ENCODE results near the gene VGLL4. TPM values are rescaled to one million over a fixed set of nuclear protein-coding genes. Genes with fewer than 3 reads are reported as not detected.

Gene VGLL4
- polyA plus RNA-seq, 1 donor (not counting 4 experiments of a cell fraction or from before 2014, with no cell fraction given): 32.6 TPM

GRCh38 chr3:11604139-11604892, 39.4 kb downstream of the VGLL4 start:
- Histone ChIP-seq H3K36me3 (ENCODE audit: control insufficient read depth in 2 of 2, extremely low read depth in 1 of 2, insufficient read depth in 2 of 2, low read length in 2 of 2) (peaks cover 3% of the 10 kb centered on the region in 2 experiments), H3K4me1 (ENCODE audit: control insufficient read depth, extremely low read depth, insufficient read depth, low read length) (peaks cover 41% of the 10 kb centered on the region), H3K4me3 (ENCODE audit: control insufficient read depth in 2 of 3, extremely low read depth in 1 of 3, insufficient read depth in 2 of 3, low read depth in 1 of 3, low read length in 3 of 3) (no peak overlapping the region), H4K20me1 (ENCODE audit: control insufficient read depth, extremely low read depth, insufficient read depth, low read length) (no peaks in the 10 kb centered on the region), H3K79me2 (ENCODE audit: control insufficient read depth, insufficient read depth, low read length) (peaks cover 52% of the 10 kb centered on the region), H3K27ac (ENCODE audit: control insufficient read depth, insufficient read depth, low read length) (no peak overlapping the region), H3K9me1 (ENCODE audit: control insufficient read depth, extremely low read depth, insufficient read depth, low read length) (peaks cover 3% of the 10 kb centered on the region), H2AFZ (ENCODE audit: control insufficient read depth, low read length) (no peak overlapping the region), H3K4me2 (ENCODE audit: control insufficient read depth, extremely low read depth, insufficient read depth, low read depth, low read length) (no peak overlapping the region), H3K9ac (ENCODE audit: control insufficient read depth, extremely low read depth, insufficient read depth, low read length) (no peak overlapping the region), H3K9me3 (ENCODE audit: control insufficient read depth, low read depth, low read length) (no peaks in the 10 kb centered on the region), H3K27me3 (ENCODE audit: control insufficient read depth, extremely low read depth, insufficient read depth, low read length) (no peaks in the 10 kb centered on the region)
- TF ChIP-seq CTCF (optimal IDR thresholded peaks at IDR 0.05 in 1 of 3, IDR thresholded peaks at IDR 0.05 in 1 of 3, conservative IDR thresholded peaks at IDR 0.05 in 1 of 3; ENCODE audit: extremely low read depth in 1 of 3, insufficient read depth in 2 of 3, low read length in 3 of 3) (no peak), EZH2 (IDR thresholded peaks at IDR 0.05; ENCODE audit: low read length) (no peak)
- FAIRE-seq (no peak), DNase-seq (ENCODE audit: low read depth, low spot score) (no peak)
- dilution Hi-C loops (cut with MboI; ENCODE audit: extremely low pct_ligation_motif_present, low sequenced_read_pairs): no loop called here

- no peaks in the 10 kb centered on the region for H3K27me3 ChIP-seq (ENCODE audit: control insufficient read depth, extremely low read depth, insufficient read depth, low read length)
- DNase-seq (ENCODE audit: low read depth, low spot score) (no peak), FAIRE-seq (no peak)
- peaks cover 3% of the 10 kb centered on the region for H3K9me1 ChIP-seq (ENCODE audit: control insufficient read depth, extremely low read depth, insufficient read depth, low read length)
- peaks cover 50% of the 10 kb centered on the region for H3K79me2 ChIP-seq (ENCODE audit: control insufficient read depth, insufficient read depth, low read length)
- H3K9me3 ChIP-seq (ENCODE audit: control insufficient read depth, low read depth, low read length): no peaks in the 10 kb centered on the region
- H3K27ac ChIP-seq (ENCODE audit: control insufficient read depth, insufficient read depth, low read length): no peak overlapping the region
- no peak for TF ChIP-seq CTCF (optimal IDR thresholded peaks at IDR 0.05 in 1 of 3, IDR thresholded peaks at IDR 0.05 in 1 of 3, conservative IDR thresholded peaks at IDR 0.05 in 1 of 3; ENCODE audit: extremely low read depth in 1 of 3, insufficient read depth in 2 of 3, low read length in 3 of 3)
- no peak overlapping the region for H3K9ac ChIP-seq (ENCODE audit: control insufficient read depth, extremely low read depth, insufficient read depth, low read length)
- peaks cover 41% of the 10 kb centered on the region for H3K4me1 ChIP-seq (ENCODE audit: control insufficient read depth, extremely low read depth, insufficient read depth, low read length)
- H3K36me3 ChIP-seq (ENCODE audit: control insufficient read depth in 2 of 2, extremely low read depth in 1 of 2, insufficient read depth in 2 of 2, low read length in 2 of 2): peaks cover 3% of the 10 kb centered on the region in 2 experiments
- H3K4me3 ChIP-seq (ENCODE audit: control insufficient read depth in 2 of 3, extremely low read depth in 1 of 3, insufficient read depth in 2 of 3, low read depth in 1 of 3, low read length in 3 of 3): no peak overlapping the region
- no peak overlapping the region for H2AFZ ChIP-seq (ENCODE audit: control insufficient read depth, low read length)
- H4K20me1 ChIP-seq (ENCODE audit: control insufficient read depth, extremely low read depth, insufficient read depth, low read length): no peaks in the 10 kb centered on the region
- no peak overlapping the region for H3K4me2 ChIP-seq (ENCODE audit: control insufficient read depth, extremely low read depth, insufficient read depth, low read depth, low read length)
- dilution Hi-C loops (cut with MboI; ENCODE audit: extremely low pct_ligation_motif_present, low sequenced_read_pairs): no loop called here
Measured at GRCh38 chr3:11603628-11604027, 40.1 kb downstream of the VGLL4 start.

Measured in keratinocyte (primary cell).